ENCODE measurements around the gene SLC9A2.

SLC9A2 gene

GRCh38 chr2:102755284-102755683 lies 135.9 kb downstream of the SLC9A2 start:
- DNase-seq: no peak
- Histone ChIP-seq H3K9me3 (ENCODE audit: severe bottlenecking) (no peaks in the 10 kb centered on the region), H3K36me3 (no peaks in the 10 kb centered on the region), H3K27ac (no peak overlapping the region), H3K4me3 (ENCODE audit: low read depth, low read length) (no peak overlapping the region), H3K27me3 (ENCODE audit: insufficient read depth, low read depth, severe bottlenecking) (no peaks in the 10 kb centered on the region)
- no peak for TF ChIP-seq CTCF (IDR thresholded peaks at IDR 0.05; ENCODE audit: low read depth, low read length)

DNA sequence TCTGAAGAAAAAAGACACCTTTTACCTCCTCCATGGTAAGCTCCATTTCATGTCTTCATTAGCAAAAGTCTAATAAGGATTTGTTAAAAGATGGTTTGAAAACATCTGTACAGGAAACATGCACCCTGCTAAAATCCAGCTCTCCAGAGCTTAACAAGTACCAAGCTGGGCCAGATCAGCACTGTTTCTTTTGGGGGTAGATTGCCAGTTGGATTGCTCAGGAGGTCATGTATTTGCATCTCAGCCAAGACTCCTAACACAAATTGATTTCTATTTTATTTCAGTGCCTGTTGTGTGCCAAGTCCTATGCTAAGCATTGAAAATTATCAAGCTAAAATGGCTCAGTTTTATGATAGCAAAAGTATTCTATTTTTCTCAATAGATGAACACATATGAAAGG lies 139.1 kb downstream of the SLC9A2 start:
- no peak for TF ChIP-seq CTCF (IDR thresholded peaks at IDR 0.05; ENCODE audit: low read depth, low read length)
- Histone ChIP-seq H3K9me3 (ENCODE audit: severe bottlenecking) (no peaks in the 10 kb centered on the region), H3K27me3 (ENCODE audit: insufficient read depth, low read depth, severe bottlenecking) (no peaks in the 10 kb centered on the region), H3K27ac (no peak overlapping the region), H3K36me3 (no peaks in the 10 kb centered on the region), H3K4me3 (ENCODE audit: low read depth, low read length) (no peak overlapping the region)
- DNase-seq: no peak

Data from WERI-Rb-1 (cell line).